Neural crest cell (in vitro differentiated cells): ENCODE data around the gene AUNIP. TPM values are rescaled to one million over a fixed set of nuclear protein-coding genes. Genes with fewer than 3 reads are reported as not detected.

ENCODE experiments used
- DNase-seq: peaks from one replicate; pipeline ENCODE4 v3.0.0; 2021; ENCODE audit warnings: low read depth, mixed read lengths, low spot score
- H3K27ac Mint-ChIP-seq: one replicate; pipeline ENCODE4 v1.8.0; 2021; ENCODE audit warnings: mild to moderate bottlenecking, mixed read lengths; ENCODE audit not compliant: unreplicated experiment
- H3K27me3 Mint-ChIP-seq: 2 replicates; pipeline ENCODE4 v1.8.0; 2021; ENCODE audit warnings: low read depth, mild to moderate bottlenecking, mixed read lengths
- H3K36me3 Mint-ChIP-seq: 2 replicates; pipeline ENCODE4 v1.8.0; 2021; ENCODE audit warnings: low read depth, mild to moderate bottlenecking, mixed read lengths
- H3K4me1 Mint-ChIP-seq: 2 replicates; pipeline ENCODE4 v1.8.0; 2021; ENCODE audit warnings: mixed read lengths
- H3K4me3 Mint-ChIP-seq: one replicate; pipeline ENCODE4 v1.8.0; 2021; ENCODE audit warnings: mild to moderate bottlenecking, mixed read lengths
- H3K9me3 Mint-ChIP-seq: 2 replicates; pipeline ENCODE4 v1.8.0; 2021; ENCODE audit warnings: mixed read lengths
- CTCF ChIP-seq: fragments of 200-600 bp; sonication (generic); conservative IDR thresholded peaks from 2 replicates; pipeline ENCODE4 v1.5.0; 2021; ENCODE audit warnings: antibody characterized with exemption, mild to moderate bottlenecking
- total RNA-seq: library from RNA; stranded (reverse); gene quantifications from 2 replicates; pipeline ENCODE4 v1.2.1, GENCODE V29; 2021

The AUNIP gene
- total RNA-seq, 1 donor from 2014 or later, result 13.6 TPM

- H3K36me3 Mint-ChIP-seq, result peaks cover 4% of the 10 kb centered on the region
- DNase-seq, result no peak
- no peaks in the 10 kb centered on the region for H3K9me3 Mint-ChIP-seq
- no peak overlapping the region for H3K27ac Mint-ChIP-seq
- peak; percentile 66 for TF ChIP-seq CTCF
- H3K27me3 Mint-ChIP-seq, result no peaks in the 10 kb centered on the region
- H3K4me3 Mint-ChIP-seq, result no peak overlapping the region
- H3K4me1 Mint-ChIP-seq, result no peaks in the 10 kb centered on the region
Observed at GRCh38 chr1:25837262-25837875, 21.9 kb downstream of the AUNIP start.

DNA sequence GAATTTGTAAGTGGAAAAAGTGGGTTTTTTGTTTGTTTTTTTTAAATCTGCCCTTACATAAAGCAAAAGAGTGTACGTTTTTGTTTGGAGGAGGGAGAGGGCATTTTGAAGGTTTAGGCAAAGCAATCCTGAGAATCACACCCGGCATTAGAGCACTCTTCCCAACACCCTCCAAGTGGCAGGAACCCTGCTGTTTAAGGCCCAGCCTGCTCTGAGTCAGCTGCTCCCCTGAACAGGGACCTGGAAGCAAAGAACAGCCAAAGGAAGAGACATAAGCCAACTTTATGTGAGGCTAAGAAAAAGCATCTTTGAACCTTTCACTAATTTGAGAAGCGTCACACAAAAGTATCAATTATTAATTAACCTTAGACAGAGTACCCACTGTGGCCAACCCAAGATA, 22.6 kb downstream of the AUNIP start:
- H3K27me3 Mint-ChIP-seq, result no peaks in the 10 kb centered on the region
- H3K4me3 Mint-ChIP-seq, result no peak overlapping the region
- no peaks in the 10 kb centered on the region for H3K9me3 Mint-ChIP-seq
- no peak for DNase-seq
- H3K27ac Mint-ChIP-seq, result no peak overlapping the region
- no peaks in the 10 kb centered on the region for H3K4me1 Mint-ChIP-seq
- no peak for TF ChIP-seq CTCF
- peaks cover 4% of the 10 kb centered on the region for H3K36me3 Mint-ChIP-seq

- H3K27me3 Mint-ChIP-seq, result no peaks in the 10 kb centered on the region
- H3K4me1 Mint-ChIP-seq, result no peaks in the 10 kb centered on the region
- no peak for TF ChIP-seq CTCF
- no peak overlapping the region for H3K27ac Mint-ChIP-seq
- DNase-seq, result no peak
- no peak overlapping the region for H3K4me3 Mint-ChIP-seq
- no peaks in the 10 kb centered on the region for H3K9me3 Mint-ChIP-seq
- peaks cover 6% of the 10 kb centered on the region for H3K36me3 Mint-ChIP-seq
Observed at GRCh38 chr1:25834894-25835293, 24.4 kb downstream of the AUNIP start.

DNA sequence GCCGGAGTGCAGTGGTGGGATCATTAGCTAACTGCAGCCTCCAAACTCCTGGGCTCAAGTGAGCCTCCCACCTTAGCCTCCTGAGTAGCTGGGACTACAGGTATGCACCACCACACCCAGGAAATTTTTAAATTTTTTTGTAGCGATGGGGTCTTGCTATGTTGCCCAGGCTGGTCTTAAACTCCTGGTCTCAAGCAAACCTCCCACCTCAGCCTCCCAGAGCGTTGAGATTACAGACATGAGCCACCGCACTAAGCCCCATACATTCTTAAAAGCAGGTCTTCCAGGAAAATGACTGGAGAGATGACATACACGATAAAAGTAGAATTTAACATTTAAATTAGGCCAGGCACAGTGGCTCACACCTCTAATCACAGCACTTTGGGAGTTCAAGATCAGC, 26.1 kb downstream of the AUNIP start:
- Mint-ChIP-seq H3K27ac (no peak overlapping the region), H3K9me3 (no peaks in the 10 kb centered on the region), H3K36me3 (peaks cover 15% of the 10 kb centered on the region), H3K4me1 (no peaks in the 10 kb centered on the region), H3K4me3 (no peak overlapping the region), H3K27me3 (no peaks in the 10 kb centered on the region)
- no peak for DNase-seq
- no peak for TF ChIP-seq CTCF

GRCh38 chr1:25832336-25833037, 26.8 kb downstream of the AUNIP start:
- no peak for DNase-seq
- no peak for TF ChIP-seq CTCF
- Mint-ChIP-seq H3K9me3 (no peaks in the 10 kb centered on the region), H3K27me3 (no peaks in the 10 kb centered on the region), H3K36me3 (peaks cover 15% of the 10 kb centered on the region), H3K4me3 (no peak overlapping the region), H3K4me1 (no peaks in the 10 kb centered on the region), H3K27ac (no peak overlapping the region)
